ENCODE results near the gene SUFU. TPM values are rescaled to one million over a fixed set of nuclear protein-coding genes. Genes with fewer than 3 reads are reported as not detected.

SUFU gene
- total RNA-seq, 1 experiment from 2014 or later: 2.7 TPM

- Histone ChIP-seq H3K4me3 (ENCODE audit: low read length) (no peak overlapping the region), H4K20me1 (ENCODE audit: low read length) (no peaks in the 10 kb centered on the region), H3K27me3 (ENCODE audit: low read length) (no peaks in the 10 kb centered on the region), H3F3A (ENCODE audit: low read length, unreplicated experiment) (no peaks in the 10 kb centered on the region), H3K36me3 (ENCODE audit: low read depth, low read length) (no peaks in the 10 kb centered on the region), H3K27ac (ENCODE audit: low read length) (no peak overlapping the region), H3K9me3 (ENCODE audit: low read length) (no peaks in the 10 kb centered on the region), H2AFZ (ENCODE audit: low read length) (no peak overlapping the region), H3K9ac (ENCODE audit: low read length) (no peak overlapping the region), H3K4me2 (ENCODE audit: low read length) (no peak overlapping the region), H3K9me2 (replicated peaks; ENCODE audit: low read length) (no peaks in the 10 kb centered on the region), H3K79me2 (ENCODE audit: low read length) (no peaks in the 10 kb centered on the region), H3K4me1 (ENCODE audit: insufficient read depth, low read length) (no peaks in the 10 kb centered on the region)
- intact Hi-C loops (cut with micrococcal nuclease): no loop called here
- no peak for DNase-seq
- POLR2A ChIA-PET (ENCODE audit: unreplicated experiment): no interaction called here
- TF ChIP-seq CTCF (conservative IDR thresholded peaks at IDR 0.05; ENCODE audit: low read depth, low read length) (no peak), EZH2 (IDR thresholded peaks at IDR 0.05; ENCODE audit: low read length, unreplicated experiment) (no peak), EZH2phosphoT487 (IDR thresholded peaks at IDR 0.05; ENCODE audit: borderline replicate concordance, low read length) (no peak)
- CTCF ChIA-PET: no interaction called here
- ATAC-seq: no peak
- no TSS peak for BruUV-seq (replicated peaks)
Observed at GRCh38 chr10:102475451-102476040, 28.2 kb upstream of the SUFU start.

GRCh38 chr10:102476466-102477141, 27.2 kb upstream of the SUFU start:
- BruUV-seq (replicated peaks): TSS peak; percentile 20
- no peak overlapping the region for H2AFZ ChIP-seq (ENCODE audit: low read length)
- intact Hi-C loops (cut with micrococcal nuclease): no loop called here

More at GRCh38 chr10:102476466-102477141, 27.2 kb upstream of the SUFU start:
- Histone ChIP-seq H3K27ac (ENCODE audit: low read length) (no peak overlapping the region), H3K4me3 (ENCODE audit: low read length) (no peak overlapping the region), H3K36me3 (ENCODE audit: low read depth, low read length) (no peaks in the 10 kb centered on the region), H3K9me2 (replicated peaks; ENCODE audit: low read length) (no peaks in the 10 kb centered on the region), H3K4me2 (ENCODE audit: low read length) (no peak overlapping the region), H3K79me2 (ENCODE audit: low read length) (no peaks in the 10 kb centered on the region), H3K9ac (ENCODE audit: low read length) (no peak overlapping the region), H4K20me1 (ENCODE audit: low read length) (no peaks in the 10 kb centered on the region), H3K27me3 (ENCODE audit: low read length) (no peaks in the 10 kb centered on the region), H3F3A (ENCODE audit: low read length, unreplicated experiment) (no peaks in the 10 kb centered on the region), H3K4me1 (ENCODE audit: insufficient read depth, low read length) (no peaks in the 10 kb centered on the region), H3K9me3 (ENCODE audit: low read length) (no peaks in the 10 kb centered on the region)
- TF ChIP-seq EZH2 (IDR thresholded peaks at IDR 0.05; ENCODE audit: low read length, unreplicated experiment) (no peak), CTCF (conservative IDR thresholded peaks at IDR 0.05; ENCODE audit: low read depth, low read length) (no peak), EZH2phosphoT487 (IDR thresholded peaks at IDR 0.05; ENCODE audit: borderline replicate concordance, low read length) (no peak)
- DNase-seq (no peak), ATAC-seq (no peak)
- ChIA-PET POLR2A (ENCODE audit: unreplicated experiment) (no interaction called here), CTCF (no interaction called here)
